Esophagus muscularis mucosa (tissue), 3 donors: ENCODE data around the gene HOMER2.

ENCODE experiments used
- CTCF ChIP-seq, 3 experiments: fragments of 200-600 bp in 2 of 3; fragments of 450-650 bp in 1 of 3; sonication (generic) in 2 of 3; IDR thresholded peaks; one replicate each; pipeline ENCODE4 v1.5.1; 2017 to 2019; ENCODE audit warnings: antibody characterized with exemption in 3 of 3, mild to moderate bottlenecking in 2 of 3, moderate library complexity in 1 of 3
- POLR2A ChIP-seq: fragments of 450-650 bp; IDR thresholded peaks from one replicate; pipeline ENCODE4 v1.6.1; 2017; ENCODE audit warnings: antibody characterized with exemption, moderate library complexity, mild to moderate bottlenecking, low read depth

GRCh38 chr15:82950295-82950694, 2.2 kb downstream of the HOMER2 start:
- TF ChIP-seq CTCF (IDR thresholded peaks at IDR 0.05) (no peak), POLR2A (no peak)
